OCI-M2 (cell line): ENCODE measurements around the gene ZFYVE26.
"Not testable (repeated sequence)": the region's sequence is repeated elsewhere in the genome, so short reads cannot be mapped to it uniquely, and the experiment has no call there.

ENCODE experiments used
- DNase-seq: peaks from one replicate; lab custom pipeline; 2025; ENCODE audit not compliant: unreplicated experiment; lab: John Stamatoyannopoulos, UW

Gene ZFYVE26

GRCh38 chr14:67759916-67760315, 56.5 kb downstream of the ZFYVE26 start:
- DNase-seq = no peak

GRCh38 chr14:67757175-67757574, 59.2 kb downstream of the ZFYVE26 start:
- DNase-seq = no peak

- no peak for DNase-seq
Measured at GRCh38 chr14:67756496-67756895, 59.9 kb downstream of the ZFYVE26 start.

- DNase-seq = no peak
Measured at GRCh38 chr14:67749341-67750084, 66.9 kb downstream of the ZFYVE26 start.

- DNase-seq = no peak
Measured at GRCh38 chr14:67748312-67748711, 68.1 kb downstream of the ZFYVE26 start.

- no peak for DNase-seq
Measured at GRCh38 chr14:67746927-67747326, 69.5 kb downstream of the ZFYVE26 start.

GRCh38 chr14:67744046-67744445, 72.3 kb downstream of the ZFYVE26 start:
- DNase-seq = no peak

GRCh38 chr14:67738740-67739504, 77.5 kb downstream of the ZFYVE26 start:
- DNase-seq = no peak

GRCh38 chr14:67736771-67737170, 79.6 kb downstream of the ZFYVE26 start:
- no peak for DNase-seq

GRCh38 chr14:67735336-67736147, 80.8 kb downstream of the ZFYVE26 start:
- DNase-seq = no peak

GRCh38 chr14:67734675-67735074, 81.7 kb downstream of the ZFYVE26 start:
- DNase-seq = no peak

GRCh38 chr14:67733616-67734015, 82.8 kb downstream of the ZFYVE26 start:
- DNase-seq = no peak

- DNase-seq = no peak
Measured at GRCh38 chr14:67729072-67729885, 87.1 kb downstream of the ZFYVE26 start.

GRCh38 chr14:67728258-67728657, 88.1 kb downstream of the ZFYVE26 start:
- no peak for DNase-seq

GRCh38 chr14:67727361-67727760, 89.0 kb downstream of the ZFYVE26 start:
- DNase-seq = no peak

GRCh38 chr14:67725171-67725570, 91.2 kb downstream of the ZFYVE26 start:
- no peak for DNase-seq

- DNase-seq = no peak
Measured at GRCh38 chr14:67722293-67722692, 94.1 kb downstream of the ZFYVE26 start.

- DNase-seq = no peak
Measured at GRCh38 chr14:67721875-67722274, 94.5 kb downstream of the ZFYVE26 start.

GRCh38 chr14:67719866-67720265, 96.5 kb downstream of the ZFYVE26 start:
- no peak for DNase-seq

- not testable (repeated sequence) for DNase-seq
Measured at GRCh38 chr14:67719385-67719784, 97.0 kb downstream of the ZFYVE26 start.

GRCh38 chr14:67718265-67718664, 98.1 kb downstream of the ZFYVE26 start:
- DNase-seq = no peak
